GM18498 (cell line): Measurements from ENCODE around the gene FTL.
A peak's percentile ranks its signal among the peaks of the same experiment; 100 is the strongest.

Experiments used
- ATAC-seq: cut with Tn5 transposase; IDR thresholded peaks from one replicate; pipeline ENCODE4 v1.9.1; 2021; ENCODE audit warnings: mild to moderate bottlenecking, moderate library complexity; ENCODE audit not compliant: unreplicated experiment

The FTL gene

GRCh38 chr19:48964205-48965039 is 687 bp upstream of the FTL start:
- ATAC-seq, result no peak

DNA sequence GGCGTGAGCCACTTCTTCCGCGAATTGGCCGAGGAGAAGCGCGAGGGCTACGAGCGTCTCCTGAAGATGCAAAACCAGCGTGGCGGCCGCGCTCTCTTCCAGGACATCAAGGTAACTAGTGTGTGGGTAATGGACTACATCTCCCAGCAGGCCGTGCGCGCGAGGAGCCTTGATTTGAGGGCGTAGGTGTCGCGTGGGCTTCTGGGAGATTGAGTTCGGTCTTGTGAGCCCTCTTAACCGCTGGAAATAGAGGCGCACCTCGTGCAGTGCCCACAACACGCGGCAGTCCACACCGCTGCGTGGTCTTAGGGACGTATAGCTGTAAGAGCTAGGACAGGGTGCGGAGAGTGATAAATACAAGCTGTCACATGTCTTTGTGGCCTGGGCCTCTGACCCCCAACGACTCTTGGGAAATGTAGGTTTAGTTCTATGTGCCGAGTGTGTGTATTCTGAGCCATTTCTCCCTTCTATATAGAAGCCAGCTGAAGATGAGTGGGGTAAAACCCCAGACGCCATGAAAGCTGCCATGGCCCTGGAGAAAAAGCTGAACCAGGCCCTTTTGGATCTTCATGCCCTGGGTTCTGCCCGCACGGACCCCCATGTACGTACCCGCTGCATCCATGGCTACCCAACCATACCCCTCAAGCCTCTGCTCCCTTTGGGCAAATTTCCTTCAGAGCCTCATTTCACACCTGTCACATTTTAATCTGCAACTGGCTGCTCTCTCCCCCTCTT is 864 bp downstream of the FTL start:
- ATAC-seq, result peak; percentile 33

DNA sequence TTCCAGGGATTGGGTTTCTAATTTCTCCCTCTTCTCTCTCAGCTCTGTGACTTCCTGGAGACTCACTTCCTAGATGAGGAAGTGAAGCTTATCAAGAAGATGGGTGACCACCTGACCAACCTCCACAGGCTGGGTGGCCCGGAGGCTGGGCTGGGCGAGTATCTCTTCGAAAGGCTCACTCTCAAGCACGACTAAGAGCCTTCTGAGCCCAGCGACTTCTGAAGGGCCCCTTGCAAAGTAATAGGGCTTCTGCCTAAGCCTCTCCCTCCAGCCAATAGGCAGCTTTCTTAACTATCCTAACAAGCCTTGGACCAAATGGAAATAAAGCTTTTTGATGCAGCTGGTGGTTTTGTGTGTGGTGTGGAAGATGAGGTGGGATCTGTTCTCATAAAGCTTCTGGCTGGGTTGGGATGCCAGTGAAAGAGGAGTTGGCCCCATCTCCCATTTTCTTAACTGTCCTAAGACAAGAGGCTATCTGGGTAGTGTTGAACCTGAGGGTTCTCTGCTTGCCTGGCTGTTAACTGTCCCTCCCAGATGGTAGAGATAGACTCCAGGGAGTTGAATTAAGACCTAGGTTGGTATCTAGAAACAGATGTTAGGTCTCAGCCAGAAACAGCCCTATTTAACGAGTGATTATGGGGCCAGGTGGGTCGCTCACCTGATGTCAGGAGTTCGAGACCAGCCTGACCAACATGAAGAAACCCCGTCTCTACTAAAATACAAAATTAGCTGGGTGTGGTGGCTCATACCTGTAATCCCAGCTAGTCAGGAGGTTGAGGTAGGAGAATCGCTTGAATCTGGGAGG is 1.6 kb downstream of the FTL start:
- ATAC-seq, result no peak

- ATAC-seq, result no peak
These were observed 2.5 kb downstream of the FTL start for GRCh38 chr19:48967346-48968178.

DNA sequence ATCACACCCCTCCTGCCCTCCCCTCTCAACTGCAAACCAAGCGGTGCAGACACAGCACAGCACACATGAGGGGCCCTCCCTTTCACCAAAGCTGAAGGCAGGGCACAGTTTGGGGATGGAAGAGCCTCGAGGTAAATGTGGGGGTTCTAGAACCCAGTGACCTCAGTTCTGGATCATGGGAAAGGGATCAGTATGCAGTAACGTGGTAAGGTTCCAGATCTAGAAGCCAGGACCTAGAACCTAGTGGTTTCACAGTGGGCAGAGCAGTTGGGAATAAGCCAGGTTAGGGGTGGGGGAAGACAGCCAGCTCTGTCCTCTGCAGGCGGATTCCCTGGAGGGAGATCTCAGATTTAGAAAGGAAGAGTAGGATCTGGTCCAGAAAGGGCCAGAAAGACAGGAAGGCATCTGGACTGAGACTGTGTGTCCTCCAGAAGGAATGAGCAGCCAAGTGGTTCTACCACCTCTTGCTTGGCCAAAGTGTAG is 3.1 kb downstream of the FTL start:
- no peak for ATAC-seq

DNA sequence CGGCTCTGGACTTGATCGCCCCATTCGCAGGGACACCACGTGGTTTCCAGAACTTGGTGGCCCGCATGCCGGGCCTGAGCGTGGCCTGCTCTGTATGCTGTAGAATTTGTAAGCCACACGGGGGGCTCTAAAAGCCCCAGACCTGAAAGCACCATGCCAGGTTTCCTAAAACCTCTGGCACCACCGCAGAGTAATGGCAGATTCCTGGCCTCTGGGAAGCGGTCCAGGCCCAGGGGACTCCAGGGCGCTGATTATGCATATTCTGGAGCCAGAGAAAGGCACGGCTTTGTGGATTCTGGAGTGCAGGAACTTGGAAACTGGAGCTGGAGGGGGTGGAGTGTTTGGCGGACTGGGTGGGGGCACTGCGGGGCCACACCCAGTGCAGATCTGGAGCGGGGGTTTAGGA is 3.7 kb downstream of the FTL start:
- ATAC-seq, result no peak

DNA sequence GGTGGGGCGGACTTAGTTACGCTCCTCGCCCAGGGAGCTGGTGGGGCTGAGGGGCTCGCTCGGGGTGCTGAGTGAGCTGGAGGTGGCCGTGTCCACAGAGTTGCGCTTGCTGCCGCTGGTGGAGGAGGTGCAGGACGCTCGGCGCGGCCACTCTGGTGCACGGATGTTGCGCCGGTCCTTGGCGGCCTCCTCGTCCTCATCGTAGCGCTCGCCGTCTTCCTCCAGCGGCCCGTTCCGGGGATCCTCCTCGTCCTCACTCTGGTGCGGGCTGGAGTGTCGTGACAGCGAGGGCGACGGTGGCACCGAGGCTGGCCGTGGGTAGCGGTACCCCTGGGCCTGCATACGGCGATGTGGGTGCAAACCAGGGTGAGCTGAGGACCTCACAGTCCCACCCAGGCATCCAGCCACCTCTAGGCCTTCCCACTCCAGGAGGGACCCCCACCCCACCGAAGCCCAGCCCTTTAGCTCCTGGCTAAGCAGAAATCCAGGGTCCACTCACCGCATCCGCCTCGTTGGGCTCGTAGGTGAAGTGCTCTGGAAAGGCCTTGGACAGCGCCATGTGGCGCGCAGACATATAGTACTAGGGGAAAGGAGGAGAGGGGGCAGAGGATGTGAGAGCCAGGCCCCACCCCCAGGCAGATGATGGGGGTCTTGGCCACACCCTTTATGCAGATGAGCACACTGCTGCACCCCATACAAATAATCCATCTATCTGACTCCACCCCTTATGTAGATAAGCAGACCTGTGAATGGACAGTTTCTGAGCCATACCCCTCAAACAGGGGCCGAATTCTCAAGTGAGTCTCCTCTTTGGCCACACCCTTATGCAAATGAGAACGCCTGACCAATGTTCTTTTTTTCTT is 4.4 kb downstream of the FTL start:
- no peak for ATAC-seq

DNA sequence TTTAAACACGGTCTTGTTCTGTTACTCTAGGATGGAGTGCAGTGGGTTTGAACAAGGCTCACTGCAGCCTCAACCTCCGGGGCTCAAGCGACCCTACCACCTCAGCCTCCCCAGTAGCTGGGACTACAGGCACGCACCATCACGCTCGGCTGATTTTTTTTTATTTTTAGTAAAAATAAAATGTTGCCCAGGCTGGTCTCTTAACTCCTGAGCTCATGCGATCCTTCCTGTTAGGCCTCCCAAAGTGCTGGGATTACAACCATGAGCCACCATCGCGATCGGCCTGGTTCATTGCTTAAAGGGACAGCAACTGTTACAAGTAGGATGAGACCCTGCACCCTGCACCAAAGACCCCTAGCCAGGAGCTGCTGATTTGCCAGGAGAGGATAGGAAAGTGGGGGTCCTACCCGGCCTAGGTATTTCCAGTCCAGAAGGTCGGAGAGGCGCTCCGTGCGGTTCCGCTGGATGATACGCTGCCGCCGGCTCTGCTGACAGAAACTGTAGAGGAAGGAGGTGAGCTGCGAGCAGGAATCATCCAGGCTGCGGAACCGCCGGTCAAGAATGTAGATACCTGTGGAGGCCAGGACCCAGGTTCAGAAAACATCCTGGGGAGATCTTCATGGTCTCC is 5.1 kb downstream of the FTL start:
- ATAC-seq, result no peak

- no peak for ATAC-seq
These were observed 5.8 kb downstream of the FTL start for GRCh38 chr19:48970923-48971395.

DNA sequence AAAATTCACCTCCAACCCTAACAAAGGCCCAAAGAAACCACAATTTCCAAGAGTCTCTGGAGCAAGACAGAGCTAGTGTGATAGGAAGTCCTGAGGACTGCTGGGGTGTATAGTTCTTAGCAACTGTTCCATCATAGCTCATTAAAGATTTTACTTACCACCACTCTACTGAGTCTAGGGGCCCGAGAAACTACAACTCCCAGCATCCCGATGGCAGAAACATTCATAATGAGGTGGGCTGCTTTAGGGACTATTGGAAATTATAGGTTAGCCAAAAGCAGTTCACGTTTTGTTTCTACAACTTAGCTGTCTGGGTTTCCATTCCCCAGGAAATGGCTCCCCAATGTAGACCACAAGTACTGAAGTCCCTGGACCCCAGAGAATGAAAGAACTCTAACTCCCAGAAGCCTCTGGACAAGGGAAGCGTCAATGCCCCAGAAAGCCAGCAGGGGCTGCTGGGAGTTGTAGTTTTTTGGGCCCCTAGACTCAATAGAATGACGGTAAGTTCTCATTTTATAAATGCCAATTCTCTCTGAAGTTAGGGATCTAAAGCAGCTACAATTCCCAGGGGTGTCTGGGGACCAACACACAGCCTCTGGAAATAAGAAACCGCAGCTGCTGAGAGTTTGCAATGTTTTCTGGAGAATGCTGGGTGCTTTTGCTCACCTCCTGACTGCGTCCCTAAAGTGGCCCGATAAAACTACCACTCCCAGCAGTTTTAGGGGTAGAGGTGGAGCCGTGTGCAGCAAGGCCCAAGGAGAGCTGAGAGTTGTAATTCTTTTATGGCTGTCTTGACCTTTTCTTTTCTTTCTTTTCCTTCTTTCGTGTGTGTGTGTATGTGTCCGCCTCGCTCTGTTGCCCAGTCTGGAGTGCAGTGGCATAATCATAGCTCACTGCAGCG is 11.1 kb downstream of the FTL start:
- ATAC-seq, result no peak

GRCh38 chr19:48977061-48977460 is 12.0 kb downstream of the FTL start:
- ATAC-seq, result no peak

- ATAC-seq, result no peak
These were observed 17.2 kb downstream of the FTL start for GRCh38 chr19:48982280-48982679.

DNA sequence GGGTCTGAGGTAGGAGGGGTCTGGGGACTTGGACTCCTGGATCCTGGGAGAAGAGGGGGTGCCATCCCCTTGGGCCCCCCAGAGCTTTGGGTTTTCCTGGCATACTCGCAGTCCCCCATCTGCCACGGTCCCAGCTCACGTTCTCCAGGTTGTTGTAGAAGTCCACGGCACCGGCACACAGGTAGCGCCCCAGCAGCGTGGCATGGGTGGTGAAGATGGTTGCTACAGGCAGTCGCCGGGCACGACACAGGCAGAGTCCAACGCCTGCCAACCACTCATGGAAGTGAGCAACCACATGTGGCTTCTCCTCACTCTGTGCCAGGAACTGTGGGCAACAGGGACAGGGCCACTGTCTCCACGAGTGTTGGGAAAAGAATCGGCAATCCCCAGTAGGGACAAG is 20.6 kb downstream of the FTL start:
- no peak for ATAC-seq

DNA sequence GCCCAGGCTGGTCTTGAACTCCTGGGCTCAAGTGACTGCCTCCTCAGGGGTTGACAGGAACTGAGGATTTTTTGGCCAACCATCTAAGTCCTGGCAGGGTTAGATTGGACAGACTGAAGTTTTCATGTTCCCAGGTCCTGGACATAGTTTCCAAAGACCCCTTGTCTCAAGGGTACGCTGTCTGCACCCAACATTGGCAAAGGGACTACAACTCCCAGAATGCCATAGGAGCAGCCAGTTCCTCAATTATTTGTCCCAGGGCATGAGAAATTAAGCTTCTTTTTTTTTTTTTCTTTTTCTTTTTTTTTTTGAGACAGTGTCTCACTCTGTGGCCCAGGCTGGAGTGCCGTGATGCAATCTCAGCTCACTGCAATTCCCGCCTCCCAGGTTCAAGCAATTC is 21.1 kb downstream of the FTL start:
- ATAC-seq, result no peak

- ATAC-seq, result no peak
These were observed 22.2 kb downstream of the FTL start for GRCh38 chr19:48987323-48987722.

DNA sequence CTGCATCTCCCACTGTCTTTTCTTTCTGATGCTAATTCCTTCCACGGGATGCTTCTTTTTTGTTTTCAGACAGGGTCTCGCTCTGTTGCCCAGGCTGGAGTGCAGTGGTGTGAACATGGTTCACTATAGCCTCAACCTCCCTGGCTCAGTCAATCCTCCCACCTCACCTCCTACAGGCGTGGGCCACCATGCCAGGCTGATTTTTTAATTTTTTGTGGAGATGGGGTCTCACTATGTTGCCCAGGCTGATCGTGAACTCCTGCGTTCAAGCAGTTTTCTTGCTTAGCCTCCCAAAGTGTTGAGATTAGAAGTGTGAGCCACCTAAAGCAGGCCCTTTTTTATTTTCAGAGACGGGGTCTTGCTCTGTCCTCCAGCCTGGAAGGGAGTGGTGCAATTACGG is 23.2 kb downstream of the FTL start:
- no peak for ATAC-seq

DNA sequence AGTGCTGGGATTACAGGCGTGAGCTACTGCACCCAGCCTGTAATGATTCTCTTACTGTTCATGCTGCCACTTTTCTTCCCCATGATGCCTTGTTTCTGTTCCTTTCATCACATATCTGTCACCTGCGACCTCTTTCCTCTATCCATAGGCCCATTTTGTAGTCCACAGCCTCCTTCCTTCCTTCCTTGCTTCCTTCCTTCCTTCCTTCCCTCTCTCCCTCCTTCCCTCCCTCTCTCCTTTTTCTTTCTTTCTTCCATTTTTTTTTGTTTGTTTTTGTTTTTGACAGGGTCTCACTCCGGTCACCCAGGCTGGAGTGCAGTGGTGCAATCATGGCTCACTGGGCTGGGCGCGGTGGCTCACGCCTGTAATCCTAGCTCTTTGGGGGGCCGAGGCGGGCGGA is 23.8 kb downstream of the FTL start:
- no peak for ATAC-seq

GRCh38 chr19:48989701-48990291 is 24.7 kb downstream of the FTL start:
- no peak for ATAC-seq
